ENCODE measurements around the gene MRPL10. TPM values are rescaled to one million over a fixed set of nuclear protein-coding genes. Genes with fewer than 3 reads are reported as not detected.

MRPL10 gene
- total RNA-seq, 2 experiments from 2014 or later = 49.0 to 51.4 TPM

GRCh38 chr17:47806913-47807255, 24.5 kb downstream of the MRPL10 start:
- peaks cover 53% of the 10 kb centered on the region for H3K36me3 Mint-ChIP-seq (ENCODE audit: low read depth)
- no peak overlapping the region for H3K27ac Mint-ChIP-seq
- H3K27me3 Mint-ChIP-seq = no peaks in the 10 kb centered on the region
- ChIA-PET CTCF (no interaction called here), POLR2A (no interaction called here)
- H3K9me3 ChIP-seq (ENCODE audit: control insufficient read depth in 1 of 2, insufficient read depth in 1 of 2, low read length in 2 of 2) = no peaks in the 10 kb centered on the region
- no peaks in the 10 kb centered on the region for H3K4me1 Mint-ChIP-seq (ENCODE audit: low read depth)
- TF ChIP-seq CTCF (IDR thresholded peaks at IDR 0.05) = no peak
- no peak overlapping the region for H3K4me3 ChIP-seq (ENCODE audit: low read length)
- ATAC-seq (ENCODE audit: poor library complexity) (no peak), DNase-seq (peak in 1 of 14 experiments; percentile 5)
- peaks cover 46% of the 10 kb centered on the region for H3K36me3 ChIP-seq (ENCODE audit: insufficient read depth, low read length)
- H3K4me3 Mint-ChIP-seq = no peak overlapping the region
- intact Hi-C loops (cut with DNase I, micrococcal nuclease) = no loop called here
- H3K27me3 ChIP-seq (ENCODE audit: control insufficient read depth in 1 of 2, insufficient read depth in 2 of 2, low read length in 2 of 2) = no peaks in the 10 kb centered on the region
- peaks cover 10% of the 10 kb centered on the region for H3K4me1 ChIP-seq (ENCODE audit: insufficient read depth, low read length)
- no peak overlapping the region for H3K27ac ChIP-seq (ENCODE audit: low read depth in 1 of 2, low read length in 2 of 2)
- H3K9me3 Mint-ChIP-seq = no peaks in the 10 kb centered on the region

DNA sequence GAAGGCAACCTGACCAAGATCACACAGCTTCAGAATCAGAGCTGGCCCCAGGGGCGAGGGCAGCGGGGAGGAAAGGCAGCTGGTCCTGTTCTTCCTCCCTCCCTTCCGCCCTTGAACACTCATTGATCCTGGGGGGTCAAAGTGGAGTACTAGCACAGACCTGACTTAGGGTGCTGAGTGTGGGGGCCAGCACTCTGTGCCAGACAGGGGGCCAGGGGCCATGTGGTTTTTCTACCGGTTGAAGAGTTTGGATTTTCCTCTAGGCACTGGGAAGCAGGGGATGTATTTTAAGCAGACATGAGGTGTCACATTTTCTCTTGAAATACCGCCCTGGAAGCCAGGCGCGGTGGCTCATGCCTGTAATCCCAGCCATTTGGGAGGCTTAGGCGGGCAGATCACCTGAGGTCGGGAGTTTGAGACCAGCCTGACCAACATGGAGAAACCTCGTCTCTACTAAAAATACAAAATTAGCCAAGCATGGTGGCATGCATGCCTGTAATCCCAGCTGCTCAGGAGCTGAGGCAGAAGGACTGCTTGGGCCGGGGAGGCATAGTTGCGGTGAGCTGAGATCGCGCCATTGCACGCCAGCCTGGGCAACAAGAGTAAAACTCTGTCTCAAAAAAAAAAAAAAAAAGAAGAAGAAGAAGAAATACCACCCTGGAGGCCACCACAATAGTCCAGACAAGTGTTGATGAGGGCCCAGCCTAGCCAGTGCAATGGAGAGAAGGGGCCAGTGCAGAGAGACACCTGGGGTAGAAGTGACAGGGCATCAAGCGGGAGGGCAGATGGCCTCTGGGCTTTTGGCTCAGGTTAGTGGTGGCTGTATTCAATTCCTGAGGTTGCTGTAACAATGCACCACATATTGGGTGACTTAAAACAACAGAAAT, 25.1 kb downstream of the MRPL10 start:
- Mint-ChIP-seq H3K4me1 (ENCODE audit: low read depth) (no peaks in the 10 kb centered on the region), H3K27me3 (no peaks in the 10 kb centered on the region), H3K9me3 (no peaks in the 10 kb centered on the region), H3K27ac (no peak overlapping the region), H3K36me3 (ENCODE audit: low read depth) (peaks cover 47% of the 10 kb centered on the region), H3K4me3 (no peak overlapping the region)
- intact Hi-C loops (cut with DNase I, micrococcal nuclease) = no loop called here
- Histone ChIP-seq H3K36me3 (ENCODE audit: insufficient read depth, low read length) (peaks cover 43% of the 10 kb centered on the region), H3K4me3 (ENCODE audit: low read length) (no peak overlapping the region), H3K9me3 (ENCODE audit: control insufficient read depth in 1 of 2, insufficient read depth in 1 of 2, low read length in 2 of 2) (no peaks in the 10 kb centered on the region), H3K27me3 (ENCODE audit: control insufficient read depth in 1 of 2, insufficient read depth in 2 of 2, low read length in 2 of 2) (no peaks in the 10 kb centered on the region), H3K27ac (ENCODE audit: low read depth in 1 of 2, low read length in 2 of 2) (no peak overlapping the region), H3K4me1 (ENCODE audit: insufficient read depth, low read length) (peaks cover 10% of the 10 kb centered on the region)
- no peak for DNase-seq
- no peak for TF ChIP-seq CTCF (IDR thresholded peaks at IDR 0.05)
- ChIA-PET CTCF (no interaction called here), POLR2A (no interaction called here)
- ATAC-seq (ENCODE audit: poor library complexity) = no peak

- Histone ChIP-seq H3K9me3 (ENCODE audit: control insufficient read depth in 1 of 2, insufficient read depth in 1 of 2, low read length in 2 of 2) (no peaks in the 10 kb centered on the region), H3K27me3 (ENCODE audit: control insufficient read depth in 1 of 2, insufficient read depth in 2 of 2, low read length in 2 of 2) (no peaks in the 10 kb centered on the region), H3K36me3 (ENCODE audit: insufficient read depth, low read length) (peaks cover 26% of the 10 kb centered on the region), H3K27ac (ENCODE audit: low read depth in 1 of 2, low read length in 2 of 2) (no peak overlapping the region), H3K4me3 (ENCODE audit: low read length) (no peak overlapping the region), H3K4me1 (ENCODE audit: insufficient read depth, low read length) (peaks cover 5% of the 10 kb centered on the region)
- H3K4me1 Mint-ChIP-seq (ENCODE audit: low read depth) = no peaks in the 10 kb centered on the region
- no peak for TF ChIP-seq CTCF (IDR thresholded peaks at IDR 0.05)
- no peak for DNase-seq
- no peak for ATAC-seq (ENCODE audit: poor library complexity)
- H3K4me3 Mint-ChIP-seq = no peak overlapping the region
- intact Hi-C loops (cut with DNase I, micrococcal nuclease) = loop anchor here in 1 of 2 experiments (5.0 kb wide), 1 partner anchor 107 kb away; no protein-coding TSS in a partner anchor
- no peak overlapping the region for H3K27ac Mint-ChIP-seq
- H3K9me3 Mint-ChIP-seq = no peaks in the 10 kb centered on the region
- peaks cover 29% of the 10 kb centered on the region for H3K36me3 Mint-ChIP-seq (ENCODE audit: low read depth)
- CTCF ChIA-PET = no interaction called here
- POLR2A ChIA-PET = no interaction called here
- no peaks in the 10 kb centered on the region for H3K27me3 Mint-ChIP-seq
Observed at GRCh38 chr17:47804461-47804860, 26.9 kb downstream of the MRPL10 start.
